H9 (cell line): ENCODE results near the gene VGF. TPM values are rescaled to one million over a fixed set of nuclear protein-coding genes. Genes with fewer than 3 reads are reported as not detected.
A peak's percentile ranks its signal among the peaks of the same experiment; 100 is the strongest.

ENCODE experiments used
- DNase-seq: peaks from one replicate; pipeline ENCODE4 v3.0.0-alpha.2; 2017
- H2AFZ ChIP-seq: one replicate; pipeline ENCODE4 v1.6.1; 2013; ENCODE audit warnings: mild to moderate bottlenecking, low read length, control low read depth, moderate library complexity
- H2AK5ac ChIP-seq: 2 replicates; pipeline ENCODE4 v1.6.1; 2013; ENCODE audit warnings: low read length, control low read depth, mixed read lengths; ENCODE audit not compliant: insufficient read length
- H2BK120ac ChIP-seq: one replicate; pipeline ENCODE4 v1.6.1; 2013; ENCODE audit warnings: low read depth, mild to moderate bottlenecking, low read length, control low read depth, inconsistent platforms; ENCODE audit not compliant: poor library complexity, severe bottlenecking
- H2BK12ac ChIP-seq: 2 replicates; pipeline ENCODE4 v1.6.1; 2013; ENCODE audit warnings: low read length, control low read depth, mixed read lengths, low read depth; ENCODE audit not compliant: insufficient read length
- H2BK15ac ChIP-seq: 2 replicates; pipeline ENCODE4 v1.6.1; 2013; ENCODE audit warnings: low read depth, low read length, control low read depth
- H2BK20ac ChIP-seq: one replicate; pipeline ENCODE4 v1.6.1; 2013; ENCODE audit warnings: low read depth, mild to moderate bottlenecking, low read length, control low read depth, inconsistent platforms; ENCODE audit not compliant: poor library complexity, severe bottlenecking
- H2BK5ac ChIP-seq: 2 replicates; pipeline ENCODE4 v1.6.1; 2013; ENCODE audit warnings: low read length, control low read depth, mixed read lengths; ENCODE audit not compliant: insufficient read length
- H3K14ac ChIP-seq: 2 replicates; pipeline ENCODE4 v1.6.1; 2013; ENCODE audit warnings: low read length, control low read depth; ENCODE audit not compliant: insufficient read depth
- H3K18ac ChIP-seq: 2 replicates; pipeline ENCODE4 v1.6.1; 2013; ENCODE audit warnings: low read depth, mild to moderate bottlenecking, mixed read lengths, low read length, control low read depth; ENCODE audit not compliant: insufficient read length
- H3K23ac ChIP-seq: 2 replicates; pipeline ENCODE4 v1.6.1; 2013; ENCODE audit warnings: low read length, control low read depth, mixed read lengths, low read depth; ENCODE audit not compliant: insufficient read length
- H3K23me2 ChIP-seq: 2 replicates; pipeline ENCODE4 v1.6.1; 2013; ENCODE audit warnings: low read depth, mild to moderate bottlenecking, mixed read lengths, low read length, control low read depth; ENCODE audit not compliant: insufficient read length, poor library complexity, severe bottlenecking
- H3K27ac ChIP-seq: 2 replicates; pipeline ENCODE4 v1.5.1; 2013; ENCODE audit warnings: low read length, control low read depth, mixed read lengths, low read depth; ENCODE audit not compliant: insufficient read length
- H3K27me3 ChIP-seq: 2 replicates; pipeline ENCODE4 v1.6.1; 2013; ENCODE audit warnings: low read length, control low read depth, inconsistent platforms; ENCODE audit not compliant: insufficient read depth
- H3K4ac ChIP-seq: 2 replicates; pipeline ENCODE4 v1.6.1; 2013; ENCODE audit warnings: low read depth, mild to moderate bottlenecking, control low read depth, inconsistent platforms, low read length, moderate library complexity
- H3K4me1 ChIP-seq: 2 replicates; pipeline ENCODE4 v1.6.1; 2013; ENCODE audit warnings: low read length, control low read depth, inconsistent platforms; ENCODE audit not compliant: insufficient read depth
- H3K4me2 ChIP-seq: 2 replicates; pipeline ENCODE4 v1.6.1; 2013; ENCODE audit warnings: low read length, control low read depth, mixed read lengths; ENCODE audit not compliant: insufficient read length, insufficient read depth
- H3K56ac ChIP-seq: 2 replicates; pipeline ENCODE4 v1.6.1; 2013; ENCODE audit warnings: low read depth, mild to moderate bottlenecking, mixed read lengths, low read length, control low read depth; ENCODE audit not compliant: insufficient read length
- H3K79me1 ChIP-seq: 2 replicates; pipeline ENCODE4 v1.6.1; 2013; ENCODE audit warnings: low read depth, mild to moderate bottlenecking, moderate library complexity, low read length, control low read depth, inconsistent platforms; ENCODE audit not compliant: insufficient read depth, poor library complexity, severe bottlenecking
- H3K79me2 ChIP-seq: 2 replicates; pipeline ENCODE4 v1.6.1; 2013; ENCODE audit warnings: low read length, control low read depth, inconsistent platforms; ENCODE audit not compliant: insufficient read depth
- H3K9ac ChIP-seq: 2 replicates; pipeline ENCODE4 v1.6.1; 2013; ENCODE audit warnings: low read length, control low read depth, mixed read lengths; ENCODE audit not compliant: insufficient read length; ENCODE audit errors: extremely low read depth
- H3K9me3 ChIP-seq: one replicate; pipeline ENCODE4 v1.6.1; 2013; ENCODE audit warnings: low read depth, low read length, inconsistent platforms; ENCODE audit not compliant: control insufficient read depth
- H3T11ph ChIP-seq: one replicate; pipeline ENCODE4 v1.6.1; 2013; ENCODE audit warnings: mild to moderate bottlenecking, low read length, control low read depth, inconsistent platforms
- H4K20me1 ChIP-seq: one replicate; pipeline ENCODE4 v1.6.1; 2013; ENCODE audit not compliant: control insufficient read depth, insufficient read length, insufficient read depth
- H4K5ac ChIP-seq: 2 replicates; pipeline ENCODE4 v1.6.1; 2013; ENCODE audit warnings: low read depth, mild to moderate bottlenecking, mixed read lengths, low read length, control low read depth; ENCODE audit not compliant: insufficient read length
- H4K8ac ChIP-seq: replicated peaks from 2 replicates; pipeline ENCODE4 v1.6.1; 2013; ENCODE audit warnings: low read length, control low read depth, mixed read lengths, low read depth; ENCODE audit not compliant: insufficient read length
- H4K91ac ChIP-seq: 2 replicates; pipeline ENCODE4 v1.6.1; 2013; ENCODE audit warnings: low read depth, mild to moderate bottlenecking, moderate library complexity, mixed read lengths, low read length, control low read depth; ENCODE audit not compliant: insufficient read length
- H3K27ac Mint-ChIP-seq, 3 experiments: 2 replicates in 2 of 3; 3 replicates in 1 of 3; pipeline ENCODE4 v1.8.0; 2020 to 2021; ENCODE audit warnings: mixed read lengths in 3 of 3, mild to moderate bottlenecking in 1 of 3, moderate library complexity in 1 of 3
- H3K27me3 Mint-ChIP-seq: 2 replicates; pipeline ENCODE4 v1.8.0; 2021; ENCODE audit warnings: low read depth, mild to moderate bottlenecking, moderate library complexity, mixed read lengths
- H3K36me3 Mint-ChIP-seq, 3 experiments: 2 replicates in 2 of 3; 3 replicates in 1 of 3; pipeline ENCODE4 v1.8.0; 2020 to 2021; ENCODE audit warnings: low read depth in 3 of 3, mixed read lengths in 3 of 3; ENCODE audit not compliant: insufficient read depth in 1 of 3
- H3K4me1 Mint-ChIP-seq, 2 experiments: 2 replicates each; pipeline ENCODE4 v1.8.0; 2020; ENCODE audit warnings: mixed read lengths in 2 of 2
- H3K4me3 Mint-ChIP-seq, 2 experiments: 2 replicates in 1 of 2; 3 replicates in 1 of 2; pipeline ENCODE4 v1.8.0; 2020 to 2021; ENCODE audit warnings: mild to moderate bottlenecking in 2 of 2, mixed read lengths in 2 of 2, moderate library complexity in 1 of 2
- H3K9me3 Mint-ChIP-seq, 2 experiments: 2 replicates in 1 of 2; 3 replicates in 1 of 2; pipeline ENCODE4 v1.8.0; 2020; ENCODE audit warnings: mild to moderate bottlenecking in 2 of 2, mixed read lengths in 2 of 2, moderate library complexity in 1 of 2
- CTCF ChIP-seq: fragments of 200-600 bp; sonication (generic); conservative IDR thresholded peaks from 3 replicates; pipeline ENCODE4 v1.8.0; 2021; ENCODE audit warnings: antibody characterized with exemption, mild to moderate bottlenecking
- WGBS: extraction: QIAGEN DNeasy Blood & Tissue Kit; methylation state at CpG from one replicate; pipeline ENCODE4 v1.1.7; 2013; ENCODE audit warnings: missing lambda C conversion rate, low lambda C conversion rate, mixed read lengths; ENCODE audit not compliant: insufficient read length; ENCODE audit errors: extremely low coverage; 5-methylcytosine and 5-hydroxymethylcytosine counted together
- total RNA-seq: library from RNA; stranded (reverse); gene quantifications from 2 replicates; pipeline ENCODE4 v1.2.1, GENCODE V29; 2021

VGF gene
- total RNA-seq, 1 experiment from 2014 or later = 37.1 TPM

GRCh38 chr7:101165958-101166647, 734 bp upstream of the VGF start:
- TF ChIP-seq CTCF = no peak
- Histone ChIP-seq H3K23me2 (peaks cover 50% of the 10 kb centered on the region), H3K4me1 (peaks cover 20% of the 10 kb centered on the region; the same call in 1 of the 2 replicates), H3K4me2 (peak overlapping the region; percentile 63), H4K8ac (no peak overlapping the region), H3K79me1 (no peaks in the 10 kb centered on the region), H3K23ac (no peak overlapping the region), H3K9me3 (no peaks in the 10 kb centered on the region), H3K79me2 (no peaks in the 10 kb centered on the region), H4K91ac (no peak overlapping the region), H3K14ac (no peak overlapping the region), H3T11ph (no peak overlapping the region), H3K27ac (no peak overlapping the region), H3K56ac (no peak overlapping the region), H3K4ac (no peak overlapping the region), H3K9ac (no peak overlapping the region), H2BK12ac (no peak overlapping the region), H2AFZ (no peak overlapping the region), H2BK15ac (no peak overlapping the region), H2BK120ac (no peak overlapping the region), H3K18ac (no peak overlapping the region), H4K5ac (no peak overlapping the region), H3K27me3 (peaks cover 23% of the 10 kb centered on the region), H2BK20ac (no peak overlapping the region), H2AK5ac (no peak overlapping the region), H2BK5ac (no peak overlapping the region), H4K20me1 (no peaks in the 10 kb centered on the region)
- no peaks in the 10 kb centered on the region for H3K36me3 Mint-ChIP-seq
- peak overlapping the region; percentile 82 to 87 for H3K4me3 Mint-ChIP-seq
- H3K27me3 Mint-ChIP-seq = peaks cover 63% of the 10 kb centered on the region
- H3K27ac Mint-ChIP-seq = peak overlapping the region in 2 of 3 experiments; percentile 0 to 74; a peak in 3 of 7 replicates
- DNase-seq = peak; percentile 71
- H3K9me3 Mint-ChIP-seq = no peaks in the 10 kb centered on the region
- H3K4me1 Mint-ChIP-seq = peaks cover 58 to 70% of the 10 kb centered on the region in 2 experiments
- WGBS = no CpG with 5 or more reads among the region's 38 CpGs
